ENCODE results near the gene SLC6A16.
A peak's percentile ranks its signal among the peaks of the same experiment; 100 is the strongest.

The SLC6A16 gene

DNA sequence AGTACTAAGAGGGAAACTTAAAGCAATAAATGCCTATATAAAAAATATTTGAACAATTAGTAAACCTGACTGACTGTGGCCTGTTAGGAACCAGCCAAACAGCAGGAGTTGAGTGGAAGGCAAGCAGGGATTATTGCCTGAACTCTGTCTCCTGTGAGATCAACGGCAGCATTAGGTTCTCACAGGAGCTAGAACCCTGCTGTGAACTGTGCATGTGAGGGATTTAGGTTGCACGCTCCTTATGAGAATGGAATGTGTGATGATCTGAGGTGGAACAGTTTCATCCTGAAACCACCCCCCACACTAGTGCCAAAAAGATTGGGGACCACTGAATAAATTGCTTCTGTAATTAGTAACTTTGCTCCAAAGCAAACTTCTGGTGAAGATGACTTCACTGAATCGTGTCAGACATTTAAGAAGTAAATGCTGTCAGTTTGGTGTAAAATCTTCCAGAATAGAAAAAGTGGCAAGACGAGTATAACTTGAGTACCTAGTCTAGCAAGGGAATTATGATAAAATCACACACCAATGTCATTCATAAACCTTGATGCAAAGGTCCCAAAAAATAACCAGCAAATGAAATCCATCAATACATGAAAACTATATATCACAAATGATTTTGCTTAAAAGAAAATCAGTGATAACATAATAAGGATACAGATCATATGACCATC, 53.8 kb downstream of the SLC6A16 start:
- no peak for DNase-seq (ENCODE audit: low spot score)

DNA sequence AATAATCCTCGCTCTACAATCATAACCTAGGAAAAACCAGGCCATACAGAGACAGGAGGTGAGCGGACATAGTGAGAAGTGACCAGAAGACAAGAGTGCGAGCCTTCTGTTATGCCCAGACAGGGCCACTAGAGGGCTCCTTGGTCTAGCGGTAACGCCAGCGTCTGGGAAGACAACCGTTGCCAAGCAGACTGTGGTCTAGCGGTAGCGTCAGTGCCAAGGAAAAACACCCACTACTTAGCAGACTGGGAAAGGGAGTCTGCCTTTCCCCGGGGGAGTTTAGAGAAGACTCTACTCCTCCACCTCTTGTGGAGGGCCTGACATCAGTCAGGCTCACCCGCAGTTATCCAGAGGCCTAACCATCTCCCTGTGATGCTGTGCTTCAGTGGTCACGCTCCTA, 58.6 kb downstream of the SLC6A16 start:
- DNase-seq (ENCODE audit: low spot score) = peak; percentile 33

DNA sequence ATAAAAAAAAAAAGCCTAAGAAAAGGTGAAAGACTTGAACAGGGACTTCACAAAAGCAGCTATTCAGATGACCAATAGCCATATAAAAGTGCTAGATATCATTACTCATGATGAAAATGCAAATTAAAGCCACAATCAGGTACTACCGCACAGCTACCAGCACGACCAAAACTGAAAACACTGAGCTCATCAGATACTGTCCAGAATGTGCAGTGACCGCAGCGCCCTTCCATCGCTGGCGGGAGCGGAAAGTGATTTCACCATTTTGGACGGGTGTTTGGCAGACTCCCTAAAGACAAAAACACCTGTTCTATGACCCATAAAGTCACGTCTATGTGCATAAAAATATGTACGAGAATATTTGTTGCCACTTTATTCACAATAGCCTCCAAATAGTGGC, 60.7 kb downstream of the SLC6A16 start:
- DNase-seq (ENCODE audit: low spot score) = no peak

DNA sequence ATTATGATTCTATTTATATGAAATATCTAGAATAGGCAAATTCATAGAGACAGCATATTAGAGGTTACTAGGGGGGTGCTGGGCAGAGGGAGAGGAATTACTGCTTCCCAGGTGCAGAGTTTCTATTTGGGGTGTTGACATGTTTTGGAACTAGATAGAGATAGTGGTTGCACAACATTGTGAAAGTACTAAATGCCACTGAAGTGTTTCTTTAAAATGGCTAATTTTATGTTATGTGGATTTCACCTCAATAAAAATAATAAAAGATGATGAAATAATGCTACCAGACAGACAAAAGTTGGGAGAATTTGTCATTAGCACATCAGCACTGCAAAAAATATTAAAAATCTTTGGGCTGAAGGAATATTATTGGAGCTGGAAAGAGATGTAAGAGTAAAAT, 63.4 kb downstream of the SLC6A16 start:
- DNase-seq (ENCODE audit: low spot score) = no peak

DNA sequence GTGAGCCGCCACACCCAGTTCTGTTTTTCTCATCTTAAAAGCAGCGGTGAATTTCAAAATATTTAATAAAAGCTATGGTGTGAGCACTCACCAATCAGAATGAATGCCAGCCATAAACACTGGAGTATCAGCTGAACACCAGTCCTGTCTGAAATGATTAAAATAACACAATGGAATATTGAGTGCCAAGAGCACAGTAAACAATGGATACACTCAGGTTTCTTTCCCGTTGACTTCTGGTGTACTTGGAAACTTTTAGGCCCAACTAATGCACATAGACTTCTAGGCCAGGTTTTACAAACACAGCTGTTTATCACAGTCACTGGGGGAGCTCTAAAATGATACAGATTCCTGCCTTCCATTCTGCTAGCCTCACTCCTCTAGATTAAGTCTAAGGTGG, 68.3 kb downstream of the SLC6A16 start:
- no peak for DNase-seq (ENCODE audit: low spot score)

DNA sequence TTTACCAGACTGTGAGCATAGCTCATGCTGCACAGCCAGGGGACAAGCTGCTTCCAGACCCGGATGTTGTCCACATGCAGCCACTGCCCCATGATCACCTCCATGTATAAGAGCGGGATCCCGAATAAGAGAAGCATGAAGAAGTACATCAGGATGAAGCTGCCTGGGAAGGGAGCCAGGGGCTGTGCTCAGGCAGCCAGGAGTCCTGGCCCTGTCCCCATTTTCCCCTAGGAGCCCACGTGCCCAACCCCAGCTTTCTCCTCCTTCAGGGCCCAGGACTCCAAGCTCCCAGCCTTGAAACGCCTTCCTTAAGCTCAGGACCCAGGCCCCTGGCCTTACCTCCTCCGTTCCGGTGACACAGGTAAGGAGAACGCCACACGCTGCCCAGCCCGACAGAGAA, 69.3 kb downstream of the SLC6A16 start:
- DNase-seq (ENCODE audit: low spot score) = no peak

DNA sequence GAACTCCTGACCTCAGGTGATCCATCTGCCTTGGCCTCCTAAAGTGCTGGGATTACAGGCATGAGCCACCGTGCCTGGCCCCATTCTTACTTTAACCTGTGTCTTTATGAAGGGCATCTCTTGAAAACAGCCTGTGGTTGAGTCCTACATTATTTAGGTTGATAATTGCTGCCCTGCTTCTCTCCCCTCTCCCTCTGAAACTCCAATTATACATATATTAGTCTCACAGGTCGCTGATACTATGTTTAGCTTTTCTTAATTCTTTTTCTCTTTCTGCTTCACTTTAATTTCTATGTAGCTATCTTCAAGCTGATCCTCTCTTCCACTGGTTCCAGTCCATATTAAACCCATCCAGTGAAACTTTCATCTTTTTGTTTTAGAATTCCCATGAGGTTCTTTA, 75.1 kb downstream of the SLC6A16 start:
- no peak for DNase-seq (ENCODE audit: low spot score)

DNA sequence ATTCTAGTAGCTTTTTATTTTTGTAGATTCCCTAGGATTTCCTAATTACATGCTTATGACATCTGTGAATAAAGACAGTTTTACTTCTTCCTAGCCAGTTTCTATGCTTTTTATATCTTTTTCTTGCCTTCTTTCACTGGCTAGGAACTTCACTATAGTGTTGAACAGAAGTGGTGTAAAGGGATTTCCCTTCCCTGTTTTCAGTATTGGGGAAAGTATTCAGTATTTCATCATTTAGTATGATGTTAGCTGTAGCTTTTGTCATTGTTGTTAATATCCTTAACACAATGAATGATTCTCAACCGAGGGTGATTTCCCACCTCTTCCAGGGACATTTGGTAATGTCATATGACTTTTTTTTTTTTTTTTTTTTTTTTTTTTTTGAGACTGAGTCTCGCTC, 77.3 kb downstream of the SLC6A16 start:
- no peak for DNase-seq (ENCODE audit: low spot score)

DNA sequence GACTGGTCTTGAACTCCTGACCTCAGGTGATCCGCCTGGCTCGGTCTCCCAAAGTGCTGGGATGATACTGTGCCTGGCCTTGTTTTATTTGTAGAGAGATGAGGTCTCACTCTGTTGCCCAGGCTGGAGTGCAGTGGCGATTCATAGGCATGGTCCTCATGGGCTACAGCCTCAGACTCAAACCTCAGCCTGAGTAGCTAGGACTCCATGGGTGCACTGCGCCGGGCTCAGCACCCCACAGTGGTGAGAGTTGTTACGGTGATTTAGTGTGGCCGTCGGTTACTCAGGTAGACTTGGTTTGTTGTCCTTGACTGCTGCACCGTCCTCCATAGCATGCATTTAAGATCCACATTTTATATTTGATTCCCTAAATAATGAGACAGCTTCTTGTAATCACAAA, 80.7 kb downstream of the SLC6A16 start:
- no peak for DNase-seq (ENCODE audit: low spot score)

DNA sequence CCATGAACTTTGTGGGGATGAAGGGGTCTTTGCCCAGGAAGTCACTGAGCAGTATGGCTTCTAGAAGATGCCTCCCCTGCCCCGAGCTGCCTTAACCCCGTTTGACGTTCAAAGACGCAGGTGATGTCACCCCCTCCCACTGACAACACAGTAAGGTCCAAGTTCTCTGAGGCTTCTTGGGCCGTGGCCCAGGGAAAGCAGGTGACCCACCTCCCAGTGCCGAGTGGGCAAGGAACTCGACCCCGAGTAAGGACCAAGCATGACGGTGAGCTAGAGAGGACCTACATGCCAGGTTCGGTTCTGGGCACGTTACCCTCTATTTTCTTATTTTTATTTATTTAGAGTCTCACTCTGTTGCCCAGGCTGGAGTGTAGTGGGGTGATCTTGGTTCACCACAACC, 81.3 kb downstream of the SLC6A16 start:
- DNase-seq (ENCODE audit: low spot score) = no peak

DNA sequence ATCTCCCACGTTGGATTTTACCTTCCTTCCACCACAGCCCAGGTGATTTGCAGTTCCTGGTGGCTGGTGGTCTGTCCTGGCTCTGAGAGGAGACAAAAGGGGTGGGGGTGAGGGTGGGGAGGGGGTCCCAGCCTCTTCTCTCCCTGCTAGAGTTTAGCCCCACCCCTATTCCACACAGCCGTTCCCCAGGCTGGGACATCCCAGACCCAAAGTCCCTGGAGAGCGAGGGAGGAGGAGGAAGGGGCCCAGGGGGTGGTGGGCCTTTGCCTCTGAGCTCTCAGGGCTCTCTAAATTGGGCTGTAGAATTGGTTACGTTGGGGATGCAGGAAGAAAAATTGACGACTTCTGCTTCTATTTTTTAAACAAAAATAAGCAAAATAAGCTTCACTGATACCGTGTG, 81.9 kb downstream of the SLC6A16 start:
- no peak for DNase-seq (ENCODE audit: low spot score)

DNA sequence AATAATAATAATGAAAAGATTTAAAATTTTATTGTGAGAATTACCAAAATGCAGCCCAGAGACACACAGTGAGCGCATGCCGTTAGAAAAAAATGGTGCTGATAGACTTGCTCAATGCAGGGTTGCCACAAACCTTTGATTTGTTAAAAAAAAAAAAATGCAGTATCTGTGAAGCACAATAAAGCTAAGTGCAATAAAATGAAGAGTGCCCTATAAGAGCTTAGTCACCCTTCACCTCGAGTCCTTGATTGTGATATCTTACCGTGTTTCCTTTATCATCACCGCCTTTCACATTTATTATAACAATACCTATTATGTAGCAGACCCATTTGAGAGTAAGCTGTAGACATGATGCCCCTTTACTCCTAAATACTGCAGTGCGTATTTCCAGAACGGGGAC, 83.2 kb downstream of the SLC6A16 start:
- DNase-seq (ENCODE audit: low spot score) = no peak
